GM21717 (cell line): ENCODE measurements around the gene CD96.
A peak's percentile ranks its signal among the peaks of the same experiment; 100 is the strongest.
"Not testable (repeated sequence)": the region's sequence is repeated elsewhere in the genome, so short reads cannot be mapped to it uniquely, and the experiment has no call there.

Experiments used
- ATAC-seq: cut with Tn5 transposase; IDR thresholded peaks from one replicate; pipeline ENCODE4 v1.9.1; 2021; ENCODE audit warnings: mild to moderate bottlenecking, moderate library complexity; ENCODE audit not compliant: unreplicated experiment

Gene CD96

DNA sequence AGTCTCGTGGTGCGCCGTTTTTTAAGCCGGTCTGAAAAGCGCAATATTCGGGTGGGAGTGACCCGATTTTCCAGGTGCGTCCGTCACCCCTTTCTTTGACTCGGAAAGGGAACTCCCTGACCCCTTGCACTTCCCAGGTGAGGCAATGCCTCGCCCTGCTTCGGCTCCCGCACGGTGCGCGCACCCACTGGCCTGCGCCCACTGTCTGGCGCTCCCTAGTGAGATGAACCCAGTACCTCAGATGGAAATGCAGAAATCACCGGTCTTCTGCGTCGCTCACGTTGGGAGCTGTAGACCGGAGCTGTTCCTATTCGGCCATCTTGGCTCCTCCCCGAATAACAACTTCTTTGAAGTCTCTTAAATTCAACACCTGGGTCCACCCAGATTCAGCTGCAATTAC, 19.9 kb downstream of the CD96 start:
- ATAC-seq, result not testable (repeated sequence)

DNA sequence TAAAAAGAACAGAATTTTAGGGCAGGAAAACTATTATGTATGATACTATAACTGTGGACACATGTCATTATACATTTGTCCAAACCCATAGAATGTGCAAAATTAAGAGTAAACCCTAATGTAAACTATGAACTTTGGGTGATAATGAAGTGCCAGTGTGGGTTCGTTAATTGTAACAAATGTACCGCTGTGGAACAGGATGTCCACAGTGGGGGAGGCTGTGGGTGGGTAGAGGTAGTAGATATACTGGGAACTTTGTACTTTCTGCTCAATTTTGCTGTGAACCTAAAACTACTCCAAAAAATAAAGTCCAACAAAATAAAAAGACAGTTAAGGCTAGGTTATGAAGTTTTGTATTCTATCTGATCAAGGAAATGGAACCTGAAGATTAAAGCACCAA, 24.8 kb downstream of the CD96 start:
- no peak for ATAC-seq

DNA sequence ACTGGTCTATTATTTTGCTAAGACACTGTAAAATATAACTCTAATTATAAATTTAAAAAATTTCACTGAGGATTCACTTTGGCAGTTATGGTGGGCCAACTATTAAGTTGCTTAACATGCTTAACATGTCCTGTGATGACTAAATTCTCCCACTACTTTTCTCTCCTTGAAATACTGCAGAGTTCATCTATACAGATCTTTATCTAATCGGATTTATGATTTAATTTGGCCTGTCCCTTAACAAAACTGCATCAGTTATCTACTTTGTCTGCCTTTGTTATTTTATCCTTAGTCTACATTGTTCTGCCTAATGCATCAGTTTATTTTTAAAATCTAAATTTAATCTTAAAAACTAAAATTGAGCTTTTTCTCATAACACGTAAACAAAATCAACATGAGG, 26.4 kb downstream of the CD96 start:
- ATAC-seq, result no peak

DNA sequence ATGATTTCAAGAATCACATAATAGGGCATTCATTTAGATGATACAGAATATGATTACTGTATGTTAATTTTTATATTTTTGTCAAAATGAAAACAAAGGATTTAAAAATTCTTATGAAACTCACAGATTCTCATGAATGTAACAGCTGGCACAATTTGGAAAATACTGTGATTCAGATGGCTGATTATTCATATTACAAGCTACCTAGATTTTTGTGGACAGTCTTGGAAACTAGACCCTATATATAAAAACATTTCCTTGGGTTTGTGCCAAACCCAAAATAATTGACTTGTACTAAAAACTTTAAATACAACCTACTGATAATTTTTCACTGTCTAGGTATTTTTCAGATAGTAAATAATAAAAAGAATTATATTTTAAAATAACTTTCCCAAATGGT, 26.9 kb downstream of the CD96 start:
- ATAC-seq, result no peak

DNA sequence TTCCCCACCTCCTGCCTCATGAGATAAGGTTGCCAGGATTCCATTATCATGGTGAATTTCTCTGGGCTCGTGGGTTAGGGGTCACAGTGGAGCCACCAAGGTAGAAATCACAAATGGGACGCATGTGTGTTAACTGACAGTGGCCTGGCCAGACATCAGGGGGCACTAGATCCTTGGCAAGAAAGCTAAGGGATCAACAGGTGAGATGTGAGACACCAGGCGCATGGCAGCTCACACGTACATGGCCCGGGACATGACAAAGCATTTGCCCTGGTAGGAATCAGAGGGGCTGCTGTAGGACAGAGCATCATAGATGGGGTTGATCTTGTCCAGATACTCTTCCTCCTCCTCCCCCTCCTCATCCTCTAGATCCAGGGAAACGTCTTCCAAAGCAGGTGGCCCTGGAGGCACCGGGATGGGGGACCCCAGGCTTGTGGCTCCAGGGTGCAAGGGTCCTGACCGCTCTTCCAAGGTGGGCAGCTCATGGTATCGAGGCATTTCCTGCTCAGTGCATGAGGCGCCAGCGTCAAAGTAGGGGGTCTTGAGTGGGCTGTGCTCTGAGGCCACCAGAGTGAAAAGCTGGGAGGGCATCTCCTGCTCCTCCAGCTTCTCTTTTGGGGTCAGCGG, 28.5 kb downstream of the CD96 start:
- no peak for ATAC-seq

DNA sequence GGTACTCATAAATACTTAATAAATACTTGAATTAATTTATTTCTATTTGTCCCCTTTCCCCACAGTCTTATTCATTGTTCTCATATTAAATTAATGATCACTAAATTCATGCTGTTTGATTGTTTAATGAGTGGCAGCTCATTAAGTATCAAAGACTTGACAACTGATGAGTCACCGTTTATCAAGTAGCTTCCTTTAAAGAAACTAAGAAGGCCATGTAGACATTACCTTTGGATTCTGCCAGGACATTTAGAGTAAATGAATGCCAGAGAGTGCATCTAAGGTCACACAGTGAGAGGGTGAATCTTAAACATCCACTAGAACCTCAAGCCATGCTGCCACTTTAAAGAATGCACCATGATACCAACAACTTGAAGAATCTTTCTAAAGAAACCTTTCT, 29.3 kb downstream of the CD96 start:
- ATAC-seq, result no peak

DNA sequence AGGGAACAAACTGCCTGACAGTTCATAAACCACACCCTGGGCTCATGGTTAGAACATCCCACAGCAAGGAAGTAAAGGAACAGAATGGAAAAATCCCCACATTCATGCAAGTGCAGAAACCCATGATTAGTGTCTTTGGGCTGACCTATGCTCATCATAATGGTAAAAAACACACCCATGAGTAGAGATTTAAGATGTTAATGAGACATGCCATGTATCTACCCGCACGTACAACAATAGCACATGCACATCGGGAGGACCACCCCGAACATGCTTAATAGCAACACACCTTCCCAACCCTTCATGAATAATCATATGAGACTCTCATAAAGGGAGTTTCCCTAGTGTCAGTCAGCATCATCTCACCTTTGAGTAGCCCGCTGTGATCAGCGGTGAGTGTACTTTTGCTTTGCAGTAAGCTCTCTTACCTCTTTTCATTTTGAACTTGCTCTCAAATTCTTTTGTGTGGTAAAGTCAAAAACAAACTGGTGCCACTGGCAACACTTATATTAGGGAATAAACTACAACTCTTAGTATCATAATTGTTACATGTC, 30.0 kb downstream of the CD96 start:
- no peak for ATAC-seq

DNA sequence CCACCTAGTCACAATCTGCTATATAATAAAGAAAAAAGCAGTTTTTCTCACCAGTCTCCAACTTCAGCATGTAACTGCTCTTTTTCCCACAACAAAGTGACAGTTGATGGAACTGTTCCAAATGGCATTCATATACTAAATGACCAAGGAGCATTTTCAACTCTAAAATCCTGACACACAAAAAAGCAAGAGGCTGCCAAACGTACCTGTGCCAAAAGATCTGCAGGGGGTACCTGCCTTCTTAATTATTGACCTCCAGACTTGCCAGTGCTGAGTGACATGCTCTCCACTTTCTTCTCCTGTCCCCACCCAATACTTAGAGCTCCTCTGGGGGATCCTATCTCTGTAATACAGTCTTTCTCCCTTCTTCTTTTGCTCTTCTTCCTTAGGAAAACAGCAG, 35.1 kb downstream of the CD96 start:
- no peak for ATAC-seq

DNA sequence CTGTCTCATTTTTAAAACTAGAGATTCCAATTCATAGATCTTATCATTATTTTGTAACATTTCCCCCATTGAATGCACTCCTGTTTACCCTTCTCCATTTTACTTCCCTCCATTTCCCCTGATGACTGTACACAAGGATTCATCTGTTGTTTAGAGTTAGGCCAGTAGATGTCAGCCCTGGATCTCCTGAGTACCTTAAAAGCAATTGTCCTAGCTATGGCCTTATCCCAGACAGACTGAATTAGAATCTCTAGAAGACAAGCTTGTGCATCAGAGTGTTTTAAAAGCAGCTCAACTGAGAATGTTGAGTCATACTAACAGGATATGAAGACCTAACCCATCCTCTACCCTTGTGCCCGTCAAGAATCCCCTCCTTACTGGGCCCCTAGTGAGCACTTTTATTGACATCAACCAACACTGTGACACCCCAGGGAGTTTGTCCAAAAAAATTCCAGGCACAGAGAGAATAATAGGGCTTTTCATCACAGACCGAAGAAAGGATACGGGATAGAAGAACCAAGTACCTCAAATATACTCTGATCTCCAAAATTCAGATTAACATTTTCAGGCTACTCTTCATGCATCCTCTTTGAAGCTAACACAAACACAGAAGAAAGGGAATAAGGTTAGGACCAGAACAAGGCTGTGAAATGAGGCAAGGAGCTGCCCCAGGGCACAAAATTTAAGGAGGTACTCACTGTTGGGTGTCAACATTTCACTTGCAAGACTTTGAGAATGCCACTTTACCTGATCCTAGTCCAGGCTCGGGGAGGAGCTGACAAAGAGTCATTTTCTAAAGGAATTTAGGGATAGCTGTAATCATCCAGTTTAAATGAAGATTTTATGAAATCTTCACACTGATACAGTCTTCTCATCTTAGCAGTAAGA, 36.0 kb downstream of the CD96 start:
- peak; percentile 97 for ATAC-seq

DNA sequence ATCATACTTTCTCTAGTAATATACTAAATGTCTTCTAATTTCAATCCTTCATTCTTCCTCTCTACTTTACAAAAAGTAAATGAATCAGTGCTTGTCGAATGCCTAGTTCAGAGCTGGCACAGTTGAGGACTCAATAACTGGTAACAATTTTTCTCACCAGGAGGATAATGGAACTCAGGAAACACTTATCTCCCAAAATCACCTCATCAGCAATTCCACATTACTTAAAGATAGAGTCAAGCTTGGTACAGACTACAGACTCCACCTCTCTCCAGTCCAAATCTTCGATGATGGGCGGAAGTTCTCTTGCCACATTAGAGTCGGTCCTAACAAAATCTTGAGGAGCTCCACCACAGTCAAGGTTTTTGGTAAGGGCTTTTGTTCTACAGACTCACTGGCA, 36.9 kb downstream of the CD96 start:
- ATAC-seq, result no peak

DNA sequence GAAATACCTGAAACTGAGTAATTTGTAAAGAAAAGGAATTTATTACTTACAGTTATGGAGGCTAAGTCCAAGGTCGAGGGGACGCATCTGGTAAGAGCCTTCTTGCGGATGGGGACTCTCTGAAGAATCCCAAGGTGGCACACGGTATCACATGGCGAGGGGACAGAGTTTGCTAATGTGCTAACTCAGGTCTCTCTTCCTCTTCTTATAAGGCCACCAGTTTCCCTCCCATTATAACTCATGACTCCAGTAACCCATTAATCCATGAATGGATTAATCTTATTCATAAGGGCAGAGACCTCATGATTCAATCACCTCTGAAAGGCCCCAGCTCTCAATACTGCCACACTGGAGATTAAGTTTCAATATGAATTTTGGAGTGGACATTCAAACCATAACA, 37.5 kb downstream of the CD96 start:
- ATAC-seq, result no peak

DNA sequence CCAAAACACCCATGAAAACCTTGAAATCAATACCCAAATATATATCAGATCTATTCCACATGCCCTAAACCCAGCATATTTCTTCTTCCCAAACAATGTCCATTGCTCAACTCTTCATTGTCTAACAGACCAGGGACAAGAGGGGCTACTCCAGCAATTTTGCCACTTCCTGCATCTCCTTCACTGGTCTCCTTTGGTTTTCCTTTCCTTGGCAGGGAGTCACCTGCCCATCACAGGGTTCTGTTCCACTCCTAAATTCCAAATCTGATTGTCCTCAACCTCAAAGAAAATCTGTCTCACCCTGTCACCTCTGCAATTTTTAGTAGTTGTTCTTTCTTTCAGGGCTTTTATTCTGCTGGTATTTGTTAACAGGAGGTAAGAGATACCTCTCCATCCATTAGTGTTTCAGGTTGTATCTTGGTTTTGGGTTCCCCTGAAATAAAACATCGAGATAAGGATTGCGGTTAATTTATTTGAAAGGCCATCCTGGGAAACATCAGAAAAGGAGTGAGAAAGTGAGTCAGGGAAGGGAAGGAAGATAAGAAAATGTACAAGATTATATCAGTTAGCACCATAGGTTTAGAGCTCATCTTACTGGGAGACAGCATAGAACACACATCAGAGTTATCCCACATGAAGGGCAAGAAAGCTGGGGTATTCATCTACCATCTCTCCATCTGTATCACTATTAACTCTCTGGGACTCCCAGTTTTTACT, 39.6 kb downstream of the CD96 start:
- ATAC-seq, result no peak

DNA sequence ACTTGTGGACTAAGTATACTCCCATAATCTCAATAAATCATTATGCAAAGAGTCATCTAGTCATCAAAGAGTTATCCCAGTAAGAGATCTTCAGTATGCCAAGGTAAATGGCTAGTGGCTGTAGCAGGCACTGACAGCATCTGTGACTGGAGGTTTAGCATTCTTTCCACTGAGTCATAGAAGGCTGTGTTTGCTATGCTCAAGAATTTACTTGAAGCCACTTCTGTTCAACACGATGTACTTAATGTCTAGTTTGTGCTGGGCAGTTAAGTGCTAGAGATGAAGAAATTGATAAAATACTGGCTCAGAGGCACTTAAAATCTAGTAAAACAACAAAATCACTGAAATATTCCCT, 40.1 kb downstream of the CD96 start:
- ATAC-seq, result no peak

DNA sequence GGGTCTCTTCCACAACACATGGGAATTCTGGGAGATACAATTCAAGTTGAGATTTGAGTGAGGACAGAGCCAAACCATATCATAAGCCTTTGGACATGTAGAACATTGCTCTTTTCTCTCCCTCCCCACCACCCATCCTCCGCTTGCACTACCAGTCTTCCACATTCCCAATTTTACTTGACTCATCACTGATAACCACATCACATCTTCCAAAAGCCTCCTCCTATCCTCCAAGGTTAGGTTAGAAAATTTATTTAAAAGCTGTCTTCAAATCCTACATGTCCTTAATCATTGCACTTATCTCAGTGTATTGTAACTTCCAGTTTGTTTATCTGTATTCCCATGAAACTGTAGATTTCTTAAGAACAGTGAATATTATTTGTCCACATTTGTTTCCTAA, 42.7 kb downstream of the CD96 start:
- no peak for ATAC-seq

DNA sequence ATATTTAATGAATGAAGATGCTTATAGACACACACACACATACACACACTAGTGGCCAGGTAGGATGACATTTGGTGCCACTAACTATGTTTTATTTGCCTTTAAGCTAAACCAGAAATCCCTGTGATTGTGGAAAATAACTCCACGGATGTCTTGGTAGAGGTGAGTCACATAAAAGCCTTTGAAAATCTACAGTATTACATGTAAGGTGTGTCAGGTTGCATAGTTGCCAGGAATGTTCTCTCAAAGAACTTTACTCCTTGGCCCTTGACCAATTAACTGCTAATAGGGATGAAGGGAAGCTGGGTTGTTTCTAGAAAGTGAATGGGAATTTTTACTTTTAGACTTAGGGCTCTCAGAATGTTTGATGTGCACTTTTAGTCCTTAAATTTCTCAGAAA, 43.2 kb downstream of the CD96 start:
- ATAC-seq, result no peak

DNA sequence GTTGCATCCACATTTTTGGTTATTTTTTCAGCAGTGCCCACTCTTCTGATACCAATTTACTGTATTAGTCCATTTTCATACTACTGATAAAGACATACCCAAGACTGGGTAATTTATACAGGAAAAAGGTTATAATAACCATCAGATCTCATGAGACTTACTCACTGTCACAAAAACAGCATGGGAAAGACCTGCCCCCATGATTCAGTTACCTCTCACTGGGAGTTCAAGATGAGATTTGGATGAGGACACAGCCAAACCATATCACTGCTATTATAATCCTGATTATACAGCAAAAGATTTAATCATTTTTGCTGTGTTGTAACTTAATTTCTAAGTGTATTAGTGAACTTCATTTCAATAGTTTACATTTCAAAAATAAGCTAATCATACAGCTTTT, 46.5 kb downstream of the CD96 start:
- no peak for ATAC-seq

DNA sequence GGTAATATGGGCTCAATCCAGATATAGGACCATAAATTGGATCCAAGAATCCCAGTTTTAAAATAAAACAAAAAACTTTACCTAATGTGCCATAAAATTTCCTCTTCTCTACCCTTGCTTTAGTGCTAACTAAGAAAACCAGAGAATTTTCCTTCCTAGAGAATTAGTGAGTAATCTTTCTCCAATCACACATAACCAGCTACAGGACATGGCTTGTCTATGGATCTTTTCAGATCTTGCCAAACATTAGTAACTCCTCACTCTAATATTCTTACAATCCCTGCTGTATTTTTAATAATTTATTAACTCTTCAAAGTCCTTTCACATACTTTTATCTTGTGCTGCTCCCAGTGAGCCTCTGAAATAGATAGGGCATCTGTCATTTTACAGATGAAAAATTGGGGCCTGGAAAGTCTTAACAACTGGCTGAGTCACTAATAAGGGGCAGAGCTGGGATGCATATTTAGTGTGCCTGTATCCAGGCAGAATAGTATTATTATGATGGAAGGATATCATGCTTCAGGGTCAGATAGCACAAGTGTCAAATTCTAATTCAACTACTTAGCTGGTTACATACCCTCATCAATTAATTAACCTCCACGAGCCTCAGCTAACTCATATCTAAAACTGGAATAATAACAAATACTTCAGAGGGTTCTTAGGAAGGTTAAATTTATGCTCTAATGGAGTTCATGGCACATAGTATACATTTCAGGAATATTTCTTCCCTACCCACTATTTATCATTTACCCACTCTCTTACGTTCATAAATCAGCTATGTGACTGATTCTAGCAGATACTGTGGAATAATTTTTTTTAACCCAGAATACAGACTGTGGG, 47.5 kb downstream of the CD96 start:
- ATAC-seq, result no peak

DNA sequence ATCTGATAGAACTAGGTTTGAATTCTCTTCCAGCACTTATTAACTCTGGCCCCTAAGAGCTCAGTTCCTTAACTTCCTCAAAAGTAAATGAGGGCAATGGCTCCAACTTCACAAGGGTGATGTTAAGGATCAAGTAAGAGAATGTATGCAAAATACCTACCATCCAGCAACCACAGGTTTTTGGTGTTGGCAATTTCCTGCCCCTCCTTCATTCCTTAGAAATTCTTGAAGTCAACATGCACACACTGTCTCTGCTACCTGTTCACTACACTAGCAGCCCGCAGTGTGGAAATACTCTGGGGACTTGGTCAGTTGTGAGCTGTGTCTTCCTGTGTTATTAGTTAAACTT, 48.1 kb downstream of the CD96 start:
- ATAC-seq, result no peak

DNA sequence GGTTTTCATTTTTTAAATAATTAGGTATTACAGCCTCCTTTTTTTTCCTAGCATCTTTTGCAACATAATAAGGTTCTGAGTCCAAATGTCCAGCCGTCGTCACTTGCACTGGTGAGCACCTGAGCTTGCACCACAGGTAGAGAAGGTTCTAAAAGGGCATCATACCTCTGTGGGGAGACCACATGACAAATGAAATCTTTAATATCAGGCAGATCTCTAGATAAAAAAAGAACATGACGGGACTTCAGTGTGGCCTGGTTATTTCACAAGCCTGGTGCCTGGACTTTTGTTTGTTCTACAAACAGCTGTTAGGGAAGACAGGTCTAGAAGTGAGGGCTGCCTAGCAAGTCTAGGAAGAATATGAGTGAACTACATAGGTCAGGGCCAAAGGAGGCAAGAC, 49.6 kb downstream of the CD96 start:
- ATAC-seq, result no peak

DNA sequence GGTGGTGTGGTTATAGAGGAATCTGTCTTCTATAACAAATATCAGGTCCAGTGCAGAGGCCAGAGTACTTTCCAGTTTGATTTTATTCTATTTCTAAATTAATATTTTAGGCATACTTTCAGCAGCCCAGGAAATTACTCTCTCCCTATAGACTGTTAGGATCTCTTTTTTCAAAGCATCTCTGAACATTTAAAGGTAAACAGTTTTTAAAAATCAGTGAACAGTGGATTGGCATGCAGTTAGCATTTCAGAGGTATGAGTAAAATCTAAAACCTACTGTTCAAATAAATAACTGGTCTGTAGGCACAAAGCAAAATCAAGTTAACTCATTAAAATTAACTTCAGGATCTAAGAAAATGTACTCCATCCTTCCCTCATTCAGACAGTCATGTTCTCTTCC, 50.1 kb downstream of the CD96 start:
- no peak for ATAC-seq

DNA sequence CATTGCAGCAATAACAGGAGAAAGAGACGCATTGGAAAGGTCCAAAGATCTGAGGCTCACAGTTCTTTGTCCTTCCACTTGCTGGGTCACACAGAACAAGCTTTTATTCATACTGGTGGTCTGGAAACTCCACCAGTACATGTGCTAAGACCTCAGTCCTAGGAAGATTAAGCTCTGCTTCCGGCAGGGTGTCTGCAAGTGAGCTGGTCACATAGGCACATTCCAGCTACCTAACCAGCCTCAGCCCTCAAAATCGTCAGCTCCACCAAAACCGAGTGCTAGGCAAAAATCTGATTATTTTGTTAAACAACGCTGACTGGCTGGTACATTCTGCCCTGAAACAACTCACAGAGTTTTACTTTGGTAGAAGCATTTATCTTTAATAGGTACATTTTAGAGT, 50.9 kb downstream of the CD96 start:
- no peak for ATAC-seq
